GM12878 (cell line): ENCODE measurements around the gene PMP22. TPM values are rescaled to one million over a fixed set of nuclear protein-coding genes. Genes with fewer than 3 reads are reported as not detected.

Source experiments
- ATAC-seq: fragments of 200-7000 bp; cut with Tn5 transposase; 3 replicates; pipeline ENCODE4 v1.9.1; 2020; ENCODE audit warnings: mild to moderate bottlenecking, moderate library complexity
- BruUV-seq: library from RNA; stranded (reverse); fragments of 400-500 nt; replicated peaks from 2 replicates; lab custom pipeline; 2021; lab: Mats Ljungman, UMichigan
- CTCF ChIA-PET: fragments of 300-600 bp; sonication (Branson Sonifier 250); formaldehyde crosslinking; extraction: SDS; loops from one replicate; lab custom pipeline; 2021; ENCODE audit warnings: inconsistent platforms; lab: Yijun Ruan, JAX
- POLR2A ChIA-PET: fragments of 350-600 bp; formaldehyde crosslinking; extraction: SDS; loops from one replicate; lab custom pipeline; 2021; ENCODE audit warnings: inconsistent platforms; lab: Charles Lee
- RAD21 ChIA-PET: fragments of 300-600 bp; sonication (Branson Sonifier 250); formaldehyde crosslinking; loops from one replicate; lab custom pipeline; 2023; ENCODE audit warnings: antibody characterized with exemption; ENCODE audit not compliant: unreplicated experiment; lab: Charles Lee
- SMC1A ChIA-PET: fragments of 300-600 bp; sonication (Branson Sonifier 250); formaldehyde crosslinking; loops from one replicate; lab custom pipeline; 2023; ENCODE audit not compliant: unreplicated experiment, uncharacterized antibody; lab: Charles Lee
- DNase-seq: peaks from one replicate; pipeline ENCODE4 v3.0.0-alpha.2; 2011; ENCODE audit warnings: low read depth, low spot score
- FAIRE-seq: peaks from 3 replicates; lab custom pipeline; 2011; peaks lifted over from hg19 to GRCh38; lab: Jason Lieb, UNC
- H2AFZ ChIP-seq: 2 replicates; pipeline ENCODE4 v1.6.0; 2011; ENCODE audit warnings: low read depth, low read length, control low read depth; ENCODE audit not compliant: control insufficient read depth
- H3K27ac ChIP-seq: 2 replicates; pipeline ENCODE4 v1.5.1; 2011; ENCODE audit warnings: control low read depth; ENCODE audit not compliant: control insufficient read depth, insufficient read depth
- H3K27me3 ChIP-seq, 2 experiments: replicated peaks in 1 of 2; 2 replicates each; pipeline versions ENCODE4 v1.6.0 to v1.6.1; 2011; ENCODE audit warnings: low read length in 1 of 2; ENCODE audit not compliant: control insufficient read depth in 2 of 2, insufficient read depth in 2 of 2
- H3K36me3 ChIP-seq, 2 experiments: 2 replicates each; pipeline ENCODE4 v1.5.1; 2011; ENCODE audit warnings: low read length in 1 of 2; ENCODE audit not compliant: control insufficient read depth in 2 of 2, insufficient read depth in 2 of 2
- H3K4me1 ChIP-seq: 2 replicates; pipeline ENCODE4 v1.6.1; 2011; ENCODE audit warnings: mild to moderate bottlenecking, low read length, moderate library complexity, mixed read lengths; ENCODE audit not compliant: control insufficient read depth, insufficient read depth
- H3K4me2 ChIP-seq: 2 replicates; pipeline ENCODE4 v1.6.0; 2011; ENCODE audit warnings: control low read depth; ENCODE audit not compliant: control insufficient read depth, insufficient read depth
- H3K4me3 ChIP-seq: fragments of 200-600 bp; sonication (generic); 2 replicates; pipeline ENCODE4 v1.5.1; 2016
- H3K79me2 ChIP-seq: 2 replicates; pipeline ENCODE4 v1.6.0; 2011; ENCODE audit warnings: low read length; ENCODE audit not compliant: control insufficient read depth, insufficient read depth
- H3K9ac ChIP-seq: 2 replicates; pipeline ENCODE4 v1.8.0; 2011; ENCODE audit warnings: low read length, control low read depth, mixed read lengths; ENCODE audit not compliant: control insufficient read depth, insufficient read depth
- H3K9me3 ChIP-seq: replicated peaks from 3 replicates; pipeline ENCODE4 v1.5.1; 2011; ENCODE audit warnings: mild to moderate bottlenecking, low read length; ENCODE audit not compliant: control insufficient read depth, insufficient read depth
- H4K20me1 ChIP-seq: 2 replicates; pipeline ENCODE4 v1.6.0; 2011; ENCODE audit not compliant: control insufficient read depth, insufficient read depth
- CEBPZ ChIP-seq: fragments of 150-350 bp; IDR thresholded peaks from 2 replicates; pipeline ENCODE4 v1.6.1; 2016; ENCODE audit warnings: low read depth, low read length
- PBX3 ChIP-seq: IDR thresholded peaks from 2 replicates; pipeline ENCODE4 v1.6.1; 2011; ENCODE audit warnings: mild to moderate bottlenecking, low read depth, low read length, moderate library complexity; ENCODE audit not compliant: insufficient replicate concordance
- REST ChIP-seq: IDR thresholded peaks from 2 replicates; pipeline ENCODE4 v1.6.1; 2012; ENCODE audit warnings: mild to moderate bottlenecking, low read depth, low read length
- SUPT20H ChIP-seq: IDR thresholded peaks from 2 replicates; pipeline ENCODE4 v1.6.1; 2011; ENCODE audit warnings: low read depth, mild to moderate bottlenecking, low read length, moderate library complexity, borderline replicate concordance; ENCODE audit not compliant: control insufficient read depth
- ZBTB4 ChIP-seq: fragments of 450-650 bp; formaldehyde crosslinking; IDR thresholded peaks from 2 replicates; pipeline ENCODE4 v1.4.0; 2022; ENCODE audit warnings: mild to moderate bottlenecking, moderate library complexity
- ZNF622 ChIP-seq: fragments of 450-650 bp; IDR thresholded peaks from 2 replicates; pipeline ENCODE4 v1.6.1; 2017; ENCODE audit warnings: mild to moderate bottlenecking, inconsistent platforms
- WGBS: methylation state at CpG from one replicate; pipeline ENCODE4 v1.1.6; 2016; ENCODE audit warnings: low lambda C conversion rate; ENCODE audit not compliant: insufficient replicate concordance, insufficient coverage; ENCODE audit errors: missing lambda C conversion rate; 5-methylcytosine and 5-hydroxymethylcytosine counted together
- in situ Hi-C: fragments of 300-500 bp; cut with MboI; formaldehyde crosslinking; loops from 9 replicates; pipeline ENCODE4 v1.14.3; 2018; ENCODE audit warnings: mixed read lengths
- intact Hi-C: fragments of 100-400 bp; cut with micrococcal nuclease; formaldehyde crosslinking; loops from one replicate; pipeline ENCODE4 v1.14.2; 2022; ENCODE audit not compliant: unreplicated experiment
- polyA plus RNA-seq, 11 experiments: library from polyadenylated mRNA; depleted of rRNA in 4 of 11; unstranded in 6 of 11; stranded (reverse) in 5 of 11; fragments of >200 nt; fragmentation: Nextera tagmentation in 4 of 11; fragmentation: Illumina TruSeq in 1 of 11; extraction: Ambion mirVana in 4 of 11; extraction: Trizol in 1 of 11; gene quantifications; 1 replicate in 1 of 11; 2 replicates in 10 of 11; pipeline versions ENCODE4 v1.2.1 to v1.2.3, GENCODE V29; 2011 to 2016; ENCODE audit warnings: inconsistent platforms in 2 of 11, missing spikeins in 2 of 11, low read depth in 1 of 11
- total RNA-seq, 4 experiments: library from RNA; depleted of rRNA in 3 of 4; stranded (reverse); fragments of >200 nt in 3 of 4; fragmentation: Illumina TruSeq in 1 of 4; extraction: Trizol in 1 of 4; gene quantifications; 2 replicates each; pipeline versions ENCODE4 v1.2.1 to v1.2.3, GENCODE V29; 2013 to 2021

The PMP22 gene
- total and polyA plus RNA-seq, 10 of the 15 experiments (the other 5 are each of a cell fraction or from before 2014, with no cell fraction given): 0.59 TPM; not detected in 9

GRCh38 chr17:15249487-15249886 lies 15.6 kb downstream of the PMP22 start (continued):
- TF ChIP-seq ZBTB4 (CRISPR knock-in tag): no peak
- TF ChIP-seq, all 136 proteins: peak for 0

GRCh38 chr17:15247891-15248529 lies 17.1 kb downstream of the PMP22 start:
- Histone ChIP-seq H3K4me1 (no peaks in the 10 kb centered on the region), H2AFZ (no peak overlapping the region), H4K20me1 (no peaks in the 10 kb centered on the region), H3K27me3 (no peaks in the 10 kb centered on the region), H3K4me2 (no peak overlapping the region), H3K36me3 (no peaks in the 10 kb centered on the region), H3K9ac (no peak overlapping the region), H3K4me3 (no peak overlapping the region), H3K9me3 (no peaks in the 10 kb centered on the region), H3K27ac (no peak overlapping the region), H3K79me2 (no peaks in the 10 kb centered on the region)
- ATAC-seq (no peak), FAIRE-seq (no peak), DNase-seq (no peak)
- ChIA-PET RAD21 (no interaction called here), POLR2A (no interaction called here), SMC1A (interaction anchor here (0.6 to 1.5 kb wide), 3 partner anchors 15 to 247 kb away, joined by 3 read pairs; no protein-coding TSS in a partner anchor), CTCF (interaction anchor here (1.6 kb wide), 2 partner anchors 10 to 255 kb away, joined by 6 to 16 read pairs; no protein-coding TSS in a partner anchor)
- 29% methylated on average over 8 of the region's 8 CpGs for WGBS
- in situ Hi-C loops (no loop called here), intact Hi-C loops (no loop called here)
- BruUV-seq: no TSS peak
- TF ChIP-seq SUPT20H (no peak), CEBPZ (no peak), REST (no peak), ZNF622 (no peak), PBX3 (no peak)
